NB4 (cell line): ENCODE data around the gene SLMAP.
"Not testable (repeated sequence)": the region's sequence is repeated elsewhere in the genome, so short reads cannot be mapped to it uniquely, and the experiment has no call there.

Experiments used
- DNase-seq: peaks from one replicate; pipeline ENCODE4 v3.0.0; 2010; ENCODE audit warnings: low read depth
- H3K4me3 ChIP-seq: one replicate; pipeline ENCODE4 v1.5.1; 2011; ENCODE audit warnings: mild to moderate bottlenecking, low read depth, low read length, moderate library complexity
- MYC ChIP-seq: IDR thresholded peaks from 2 replicates; pipeline ENCODE4 v1.6.1; 2011; ENCODE audit warnings: low read depth, low read length
- POLR2A ChIP-seq: IDR thresholded peaks from 2 replicates; pipeline ENCODE4 v1.6.1; 2011; ENCODE audit warnings: mild to moderate bottlenecking; ENCODE audit not compliant: insufficient read length; ENCODE audit errors: extremely low read depth
- TF ChIP-seq, protein P1 (sequence below): IDR thresholded peaks from 2 replicates; pipeline ENCODE4 v1.6.1; 2011; ENCODE audit warnings: low read depth, low read length
- TF ChIP-seq, protein P2 (sequence below): IDR thresholded peaks from one replicate; pipeline ENCODE4 v1.5.1; 2012; ENCODE audit warnings: low read depth, low read length

SLMAP gene

DNA sequence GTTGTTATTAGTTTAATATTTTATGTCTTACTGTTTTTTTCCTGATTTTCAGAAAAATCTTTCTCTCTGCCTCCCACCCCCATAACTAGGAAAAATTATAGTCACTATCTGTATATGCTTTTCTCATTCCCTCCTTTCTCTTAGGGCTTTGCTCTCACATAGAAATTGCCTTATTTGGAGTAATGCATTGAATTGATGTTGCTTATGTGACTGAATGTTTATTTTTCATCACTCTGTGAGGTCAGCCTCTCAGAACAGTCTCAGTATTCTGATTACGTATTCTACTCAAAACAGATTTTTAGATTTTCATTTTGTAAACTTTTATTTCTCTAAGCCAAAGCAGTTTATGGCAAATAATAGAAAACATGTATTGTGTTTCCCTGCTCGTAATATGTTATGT, 121.0 kb downstream of the SLMAP start:
- H3K4me3 ChIP-seq = no peak overlapping the region
- TF ChIP-seq MYC (no peak), POLR2A (no peak)
- TF ChIP-seq, protein P1, sequence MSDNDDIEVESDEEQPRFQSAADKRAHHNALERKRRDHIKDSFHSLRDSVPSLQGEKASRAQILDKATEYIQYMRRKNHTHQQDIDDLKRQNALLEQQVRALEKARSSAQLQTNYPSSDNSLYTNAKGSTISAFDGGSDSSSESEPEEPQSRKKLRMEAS = no peak
- TF ChIP-seq, protein P2, sequence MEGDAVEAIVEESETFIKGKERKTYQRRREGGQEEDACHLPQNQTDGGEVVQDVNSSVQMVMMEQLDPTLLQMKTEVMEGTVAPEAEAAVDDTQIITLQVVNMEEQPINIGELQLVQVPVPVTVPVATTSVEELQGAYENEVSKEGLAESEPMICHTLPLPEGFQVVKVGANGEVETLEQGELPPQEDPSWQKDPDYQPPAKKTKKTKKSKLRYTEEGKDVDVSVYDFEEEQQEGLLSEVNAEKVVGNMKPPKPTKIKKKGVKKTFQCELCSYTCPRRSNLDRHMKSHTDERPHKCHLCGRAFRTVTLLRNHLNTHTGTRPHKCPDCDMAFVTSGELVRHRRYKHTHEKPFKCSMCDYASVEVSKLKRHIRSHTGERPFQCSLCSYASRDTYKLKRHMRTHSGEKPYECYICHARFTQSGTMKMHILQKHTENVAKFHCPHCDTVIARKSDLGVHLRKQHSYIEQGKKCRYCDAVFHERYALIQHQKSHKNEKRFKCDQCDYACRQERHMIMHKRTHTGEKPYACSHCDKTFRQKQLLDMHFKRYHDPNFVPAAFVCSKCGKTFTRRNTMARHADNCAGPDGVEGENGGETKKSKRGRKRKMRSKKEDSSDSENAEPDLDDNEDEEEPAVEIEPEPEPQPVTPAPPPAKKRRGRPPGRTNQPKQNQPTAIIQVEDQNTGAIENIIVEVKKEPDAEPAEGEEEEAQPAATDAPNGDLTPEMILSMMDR = no peak
- no peak for DNase-seq

DNA sequence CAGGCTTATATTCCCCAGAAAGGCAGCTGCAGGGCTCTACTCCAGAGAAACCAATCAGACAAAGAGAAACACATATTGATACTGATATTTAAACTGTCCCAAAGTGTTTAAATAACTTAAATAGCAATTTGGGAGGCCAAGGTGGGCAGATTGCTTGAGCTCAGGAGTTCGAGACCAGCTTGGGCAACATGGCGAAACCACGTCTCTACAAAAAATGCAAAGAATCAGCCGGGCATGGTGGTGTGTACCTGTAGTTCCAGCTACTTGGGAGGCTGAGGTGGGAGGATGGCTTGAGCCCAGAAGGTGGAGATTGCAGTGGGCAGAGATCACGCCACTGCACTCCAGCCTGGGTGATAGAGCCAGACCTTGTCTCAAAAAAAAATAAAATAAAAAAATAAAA, 128.3 kb downstream of the SLMAP start:
- not testable (repeated sequence) for H3K4me3 ChIP-seq, DNase-seq

DNA sequence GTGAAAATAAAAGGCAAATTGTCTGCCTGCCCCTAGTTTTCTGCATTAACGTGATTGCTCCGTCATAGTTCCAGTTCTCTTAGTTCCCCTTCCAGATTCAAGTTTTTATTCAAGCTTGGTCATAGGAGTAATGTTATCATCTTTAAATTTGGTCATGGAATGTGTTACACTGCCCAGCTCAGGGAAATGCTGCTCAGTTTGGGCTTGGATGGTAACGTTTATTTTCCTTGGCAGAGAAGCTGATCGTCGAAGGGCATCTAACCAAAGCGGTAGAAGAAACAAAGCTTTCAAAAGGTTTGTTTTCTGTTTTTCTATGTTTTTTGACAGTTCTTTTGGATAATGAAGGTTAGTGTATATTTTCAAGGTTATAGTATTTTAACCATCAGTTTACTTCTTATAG, 133.7 kb downstream of the SLMAP start:
- TF ChIP-seq, protein P1 = no peak
- TF ChIP-seq, protein P2 = no peak
- TF ChIP-seq MYC = no peak
- no peak for TF ChIP-seq POLR2A
- no peak for DNase-seq
- no peak overlapping the region for H3K4me3 ChIP-seq

DNA sequence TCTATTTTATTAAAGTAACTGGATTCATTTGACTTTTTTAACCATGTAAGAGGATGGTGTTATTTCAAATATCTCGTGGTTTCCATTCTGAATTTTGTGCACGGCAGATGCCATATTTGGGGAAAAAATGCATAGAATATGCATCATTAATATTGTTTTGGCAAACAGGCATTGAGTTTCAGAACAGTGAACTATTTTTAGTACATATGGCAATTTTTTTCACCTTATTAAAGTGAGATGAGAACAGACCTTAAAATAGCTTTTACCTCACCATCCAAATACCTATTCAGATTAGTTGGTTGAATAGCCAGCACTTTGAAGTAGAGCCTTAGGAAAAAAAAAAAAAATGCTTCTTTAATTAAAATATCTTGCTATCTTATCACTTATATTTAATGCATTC, 134.8 kb downstream of the SLMAP start:
- TF ChIP-seq, protein P2 = no peak
- TF ChIP-seq POLR2A (no peak), MYC (no peak)
- TF ChIP-seq, protein P1 = no peak
- no peak for DNase-seq
- H3K4me3 ChIP-seq = no peak overlapping the region

DNA sequence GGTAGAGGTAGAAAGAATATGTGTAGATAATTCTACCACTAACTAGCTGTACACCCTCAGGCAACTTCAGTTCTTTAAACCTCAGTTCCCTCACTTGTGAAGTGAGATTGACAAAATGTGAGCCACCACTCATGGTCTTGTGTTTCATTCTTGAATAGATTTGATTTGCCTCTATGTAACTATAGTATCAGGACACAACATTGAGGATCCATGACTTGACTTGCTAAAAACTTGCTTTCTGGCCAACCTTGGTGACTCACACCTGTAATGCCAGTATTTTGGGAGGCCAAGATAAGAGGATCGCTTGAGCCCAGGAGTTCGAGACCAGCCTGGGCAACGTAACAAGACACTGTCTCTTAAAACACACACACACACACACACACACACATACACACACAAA, 136.3 kb downstream of the SLMAP start:
- no peak for DNase-seq
- H3K4me3 ChIP-seq = no peak overlapping the region
- TF ChIP-seq, protein P1 = no peak
- no peak for TF ChIP-seq POLR2A
- TF ChIP-seq, protein P2 = no peak
- no peak for TF ChIP-seq MYC

DNA sequence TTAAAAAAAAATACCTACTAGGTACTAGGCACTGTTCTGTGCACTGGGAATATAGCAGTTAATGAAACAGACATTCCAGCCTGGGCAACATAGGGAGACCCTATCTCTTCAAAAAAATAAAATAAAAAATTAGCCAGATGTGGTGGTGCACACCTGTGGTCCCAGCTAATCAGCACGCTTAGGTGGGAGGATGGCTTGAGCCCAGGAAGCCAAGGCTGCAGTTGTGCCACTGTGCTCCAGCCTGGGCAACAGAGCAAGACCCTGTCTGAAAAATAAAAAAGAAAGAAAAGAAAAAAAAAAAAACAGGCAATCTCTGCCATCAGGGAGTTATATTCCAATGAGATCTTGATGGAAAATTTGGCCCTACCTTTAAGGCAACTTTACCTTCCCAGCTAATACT, 137.0 kb downstream of the SLMAP start:
- TF ChIP-seq, protein P2 = no peak
- TF ChIP-seq, protein P1 = no peak
- TF ChIP-seq MYC (no peak), POLR2A (no peak)
- H3K4me3 ChIP-seq = no peak overlapping the region
- no peak for DNase-seq
